SK-MEL-5 (cell line): ENCODE results near the gene WWC2. TPM values are rescaled to one million over a fixed set of nuclear protein-coding genes. Genes with fewer than 3 reads are reported as not detected.
"Not testable (repeated sequence)": the region's sequence is repeated elsewhere in the genome, so short reads cannot be mapped to it uniquely, and the experiment has no call there.

ENCODE experiments used
- DNase-seq: peaks from one replicate; pipeline ENCODE4 v3.0.0-alpha.2; 2016; ENCODE audit warnings: low read depth, low spot score
- in situ Hi-C: cut with HindIII; loops from 2 replicates; pipeline ENCODE4 v1.10.0; 2016; ENCODE audit warnings: low sequenced_read_pairs, high pct_unique_total_duplicates, low pct_unique_long_range_greater_than_20kb
- total RNA-seq: library from RNA; depleted of rRNA; stranded (reverse); fragments of >200 nt; shearing (Covaris generic); gene quantifications from 2 replicates; pipeline ENCODE4 v1.2.3, GENCODE V29; 2014

Gene WWC2
- total RNA-seq, 1 experiment from 2014 or later: 12.7 TPM

- in situ Hi-C loops: no loop called here
- DNase-seq: no peak
These were observed 81.0 kb downstream of the WWC2 start for GRCh38 chr4:183180096-183180495.

DNA sequence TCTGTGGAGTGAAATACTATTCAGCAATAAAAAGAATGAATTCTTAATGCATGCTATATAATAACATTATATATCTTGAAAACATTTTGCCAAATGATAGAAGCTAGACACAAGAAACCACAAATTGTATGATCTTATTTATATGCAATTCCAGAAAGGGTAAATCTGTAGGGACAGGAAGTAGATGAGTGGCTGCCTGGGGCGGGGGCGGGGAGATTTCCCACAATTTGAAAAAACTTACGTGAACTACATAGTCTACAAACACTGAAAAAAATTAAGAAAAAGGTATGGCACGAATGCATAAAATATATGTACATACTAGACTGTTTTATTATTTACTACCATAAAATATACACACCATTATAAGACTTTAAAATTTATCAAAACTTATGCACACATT is 81.6 kb downstream of the WWC2 start:
- no peak for DNase-seq
- in situ Hi-C loops: no loop called here

- no peak for DNase-seq
- in situ Hi-C loops: no loop called here
These were observed 82.0 kb downstream of the WWC2 start for GRCh38 chr4:183181081-183181480.

GRCh38 chr4:183182873-183183725 is 84.0 kb downstream of the WWC2 start:
- in situ Hi-C loops: no loop called here
- peak; percentile 47 for DNase-seq

GRCh38 chr4:183183906-183184535 is 85.0 kb downstream of the WWC2 start:
- in situ Hi-C loops: no loop called here
- no peak for DNase-seq

GRCh38 chr4:183185018-183185417 is 86.0 kb downstream of the WWC2 start:
- DNase-seq: no peak
- in situ Hi-C loops: no loop called here

- in situ Hi-C loops: no loop called here
- DNase-seq: no peak
These were observed 86.5 kb downstream of the WWC2 start for GRCh38 chr4:183185559-183185958.

DNA sequence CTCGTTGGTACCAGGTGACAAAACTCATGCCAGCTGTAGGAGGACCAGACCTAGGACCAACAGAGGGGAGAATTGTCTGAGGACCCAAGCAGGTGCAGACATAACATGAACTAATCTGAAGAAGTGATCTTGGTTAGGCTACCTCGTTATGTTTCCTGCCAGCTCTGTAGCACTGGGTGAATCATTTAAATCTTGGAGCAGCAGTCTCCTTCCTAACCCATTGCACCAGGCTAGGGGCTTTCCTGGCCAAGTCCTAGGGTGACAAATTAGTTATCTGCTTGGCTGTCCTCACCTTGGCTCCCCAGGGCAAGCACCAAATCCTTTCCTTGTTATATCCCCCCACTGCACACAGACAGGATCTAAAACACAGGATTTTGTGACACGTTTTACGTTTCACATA is 87.8 kb downstream of the WWC2 start:
- DNase-seq: no peak
- in situ Hi-C loops: no loop called here

DNA sequence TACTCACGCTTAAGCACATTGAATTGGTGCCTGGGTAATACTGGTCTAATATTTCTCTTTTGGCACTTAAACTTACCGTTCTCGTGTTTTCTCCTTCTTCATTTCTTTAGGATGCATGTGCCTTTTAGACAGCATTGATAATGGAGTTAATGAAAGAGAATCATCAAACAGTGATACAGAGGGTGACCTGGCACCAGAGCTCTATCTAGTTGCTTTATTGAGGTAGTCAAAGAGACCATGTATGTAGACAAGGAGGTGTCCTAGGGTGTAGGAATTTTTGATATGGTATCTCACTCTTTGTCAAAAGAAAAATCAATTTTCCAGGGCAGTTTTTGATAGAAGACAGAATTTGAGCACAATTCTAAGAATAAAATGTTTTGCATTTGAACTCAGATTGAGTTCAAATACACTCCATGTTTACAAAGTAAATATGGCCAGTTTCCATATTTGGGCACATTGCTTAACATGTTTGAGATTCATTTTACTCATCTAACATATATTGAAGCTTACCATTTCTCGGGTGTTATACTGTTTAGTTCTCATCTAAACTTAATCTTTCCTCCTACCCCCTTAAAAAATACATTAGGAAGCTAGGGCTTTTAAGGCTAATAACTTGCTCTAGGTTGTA is 92.0 kb downstream of the WWC2 start:
- DNase-seq: no peak
- in situ Hi-C loops: no loop called here

GRCh38 chr4:183191630-183192029 is 92.6 kb downstream of the WWC2 start:
- no peak for DNase-seq
- in situ Hi-C loops: no loop called here

DNA sequence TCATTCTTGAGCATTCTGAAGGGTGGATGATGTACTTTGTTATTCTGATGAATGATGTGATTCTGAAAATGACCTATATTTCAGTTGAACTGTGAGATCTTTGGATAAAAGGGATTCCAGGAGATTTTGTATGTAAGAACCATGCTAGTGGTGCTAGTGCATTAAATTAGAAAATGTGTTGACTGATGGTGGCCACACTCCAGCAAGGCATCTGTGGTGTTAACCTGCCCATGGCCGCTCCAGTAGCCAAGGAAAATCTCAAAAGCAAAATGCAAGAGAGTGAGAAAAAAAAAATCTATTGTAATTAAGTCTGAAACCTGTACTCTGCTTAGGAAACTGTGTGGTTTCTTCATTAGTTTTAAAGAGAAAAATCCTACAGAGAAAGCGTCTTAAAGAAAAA is 93.5 kb downstream of the WWC2 start:
- in situ Hi-C loops: no loop called here
- DNase-seq: no peak

- DNase-seq, in situ Hi-C loops: not testable (repeated sequence)
These were observed 94.8 kb downstream of the WWC2 start for GRCh38 chr4:183193730-183194338.

GRCh38 chr4:183195534-183195933 is 96.5 kb downstream of the WWC2 start:
- DNase-seq: no peak
- in situ Hi-C loops: no loop called here

- DNase-seq: no peak
- in situ Hi-C loops: no loop called here
These were observed 98.1 kb downstream of the WWC2 start for GRCh38 chr4:183197140-183197539.

DNA sequence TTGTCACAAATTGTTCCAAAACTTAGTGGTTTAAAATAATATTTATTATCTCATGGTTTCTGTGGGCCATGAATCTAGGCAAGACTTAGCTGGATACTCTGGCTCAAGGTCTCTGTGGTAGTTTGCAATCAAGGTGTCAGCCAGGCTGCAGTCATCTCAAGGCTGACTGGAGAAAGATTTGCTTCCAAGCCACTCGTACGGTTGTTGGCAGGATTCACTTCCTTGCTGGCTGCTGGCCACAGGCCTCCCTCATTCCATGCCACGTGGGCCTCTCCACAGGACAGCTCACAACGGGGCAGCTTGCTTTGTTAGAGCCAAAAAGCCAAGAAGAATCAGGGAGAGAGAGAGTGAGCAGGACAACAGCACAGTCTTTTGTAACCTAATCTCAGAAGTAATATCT is 101.4 kb downstream of the WWC2 start:
- DNase-seq: peak; percentile 13
- in situ Hi-C loops: no loop called here

- DNase-seq: no peak
- in situ Hi-C loops: no loop called here
These were observed 102.3 kb downstream of the WWC2 start for GRCh38 chr4:183201331-183201730.

DNA sequence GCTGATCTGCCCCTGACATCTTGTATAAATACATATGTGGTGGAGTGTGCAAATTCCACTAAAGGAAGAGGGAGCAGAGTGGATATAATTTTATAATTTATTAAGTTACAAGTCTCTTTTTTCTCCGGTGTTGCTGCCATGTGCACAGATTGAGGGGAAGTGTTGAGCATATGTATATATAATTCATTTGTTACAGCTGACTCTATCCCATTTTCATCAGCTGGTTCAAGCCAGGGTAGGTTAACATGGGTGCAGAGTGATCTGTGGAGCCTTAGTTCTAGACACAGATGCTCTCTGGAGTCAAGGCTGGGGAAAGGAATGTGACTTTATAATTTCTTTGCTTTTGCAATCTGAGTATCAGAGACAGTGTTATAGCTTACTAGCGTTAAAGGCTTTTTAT is 103.5 kb downstream of the WWC2 start:
- no peak for DNase-seq
- in situ Hi-C loops: no loop called here

- in situ Hi-C loops: no loop called here
- no peak for DNase-seq
These were observed 105.7 kb downstream of the WWC2 start for GRCh38 chr4:183204793-183205192.
